Nephron progenitor cell (in vitro differentiated cells): ENCODE data around the gene C19orf85.

Experiments
- DNase-seq: peaks from one replicate; pipeline ENCODE4 v3.0.0; 2021
- H3K27ac Mint-ChIP-seq: 2 replicates; pipeline ENCODE4 v1.8.0; 2021; ENCODE audit warnings: mild to moderate bottlenecking, moderate library complexity, mixed read lengths
- H3K27me3 Mint-ChIP-seq: 2 replicates; pipeline ENCODE4 v1.8.0; 2021; ENCODE audit warnings: mild to moderate bottlenecking, low read depth, mixed read lengths; ENCODE audit not compliant: poor library complexity
- H3K36me3 Mint-ChIP-seq: 2 replicates; pipeline ENCODE4 v1.8.0; 2021; ENCODE audit warnings: low read depth, mixed read lengths
- H3K4me1 Mint-ChIP-seq: 2 replicates; pipeline ENCODE4 v1.8.0; 2021; ENCODE audit warnings: mixed read lengths
- H3K4me3 Mint-ChIP-seq: 2 replicates; pipeline ENCODE4 v1.8.0; 2021; ENCODE audit warnings: mild to moderate bottlenecking, moderate library complexity, mixed read lengths
- H3K9me3 Mint-ChIP-seq: 2 replicates; pipeline ENCODE4 v1.8.0; 2021; ENCODE audit warnings: mild to moderate bottlenecking, moderate library complexity, mixed read lengths
- CTCF ChIP-seq: fragments of 200-600 bp; sonication (generic); IDR thresholded peaks from 2 replicates; pipeline ENCODE4 v1.5.0; 2021; ENCODE audit warnings: antibody characterized with exemption

Gene C19orf85

GRCh38 chr19:55490478-55491432 lies 26.2 kb upstream of the C19orf85 start:
- Mint-ChIP-seq H3K27me3 (peaks cover 7% of the 10 kb centered on the region), H3K4me1 (peaks cover 54% of the 10 kb centered on the region), H3K4me3 (no peak overlapping the region), H3K27ac (no peak overlapping the region), H3K9me3 (no peaks in the 10 kb centered on the region), H3K36me3 (no peaks in the 10 kb centered on the region)
- no peak for DNase-seq
- TF ChIP-seq CTCF, result no peak

- no peak for TF ChIP-seq CTCF
- Mint-ChIP-seq H3K9me3 (no peaks in the 10 kb centered on the region), H3K27ac (no peak overlapping the region), H3K36me3 (no peaks in the 10 kb centered on the region), H3K4me1 (peaks cover 53% of the 10 kb centered on the region), H3K27me3 (peaks cover 7% of the 10 kb centered on the region), H3K4me3 (no peak overlapping the region)
- DNase-seq, result no peak
Measured at GRCh38 chr19:55489711-55490477, 25.3 kb upstream of the C19orf85 start.

GRCh38 chr19:55488986-55489710 lies 24.6 kb upstream of the C19orf85 start:
- Mint-ChIP-seq H3K4me1 (peaks cover 46% of the 10 kb centered on the region), H3K9me3 (no peaks in the 10 kb centered on the region), H3K4me3 (no peak overlapping the region), H3K27me3 (peaks cover 7% of the 10 kb centered on the region), H3K27ac (no peak overlapping the region), H3K36me3 (no peaks in the 10 kb centered on the region)
- TF ChIP-seq CTCF, result no peak
- no peak for DNase-seq

GRCh38 chr19:55487924-55488687 lies 23.6 kb upstream of the C19orf85 start, which contains the start of gene SSC5D:
Gene SSC5D, plus strand, starts transcription at chr19:55488436. Its CDS starts 154 bp downstream, at chr19:55488590.
- H3K4me1 Mint-ChIP-seq, result peaks cover 42% of the 10 kb centered on the region
- peak within 1 kb of the TSS; percentile 98 for H3K27ac Mint-ChIP-seq
- DNase-seq, result no peak
- peak within 1 kb of the TSS; percentile 72 for H3K4me3 Mint-ChIP-seq
- no peaks in the 10 kb centered on the region for H3K36me3 Mint-ChIP-seq
- no peak for TF ChIP-seq CTCF
- peaks cover 7% of the 10 kb centered on the region for H3K27me3 Mint-ChIP-seq
- H3K9me3 Mint-ChIP-seq, result no peaks in the 10 kb centered on the region
